Esophagus muscularis mucosa (tissue), 4 donors: Measurements from ENCODE around the gene ACAT2.

ENCODE experiments used
- EP300 ChIP-seq: sonication (generic); formaldehyde crosslinking; IDR thresholded peaks from one replicate; pipeline ENCODE4 v1.6.1; 2017; ENCODE audit warnings: antibody characterized with exemption
- POLR2A ChIP-seq: fragments of 450-650 bp; IDR thresholded peaks from one replicate; pipeline ENCODE4 v1.6.1; 2017; ENCODE audit warnings: antibody characterized with exemption, moderate library complexity, mild to moderate bottlenecking, low read depth
- POLR2AphosphoS5 ChIP-seq, 2 donors: sonication (generic); formaldehyde crosslinking; IDR thresholded peaks; one replicate each; pipeline ENCODE4 v1.6.1; 2017; ENCODE audit warnings: antibody characterized with exemption in 2 of 2
- TF ChIP-seq, protein P1 (sequence below), 3 experiments: fragments of 200-600 bp in 2 of 3; fragments of 450-650 bp in 1 of 3; sonication (generic) in 2 of 3; IDR thresholded peaks; one replicate each; pipeline ENCODE4 v1.5.1; 2017 to 2019; ENCODE audit warnings: antibody characterized with exemption in 3 of 3, mild to moderate bottlenecking in 2 of 3, moderate library complexity in 1 of 3

- TF ChIP-seq POLR2A (no peak), POLR2AphosphoS5 (IDR thresholded peaks at IDR 0.05) (no peak), EP300 (no peak)
- TF ChIP-seq, protein P1, sequence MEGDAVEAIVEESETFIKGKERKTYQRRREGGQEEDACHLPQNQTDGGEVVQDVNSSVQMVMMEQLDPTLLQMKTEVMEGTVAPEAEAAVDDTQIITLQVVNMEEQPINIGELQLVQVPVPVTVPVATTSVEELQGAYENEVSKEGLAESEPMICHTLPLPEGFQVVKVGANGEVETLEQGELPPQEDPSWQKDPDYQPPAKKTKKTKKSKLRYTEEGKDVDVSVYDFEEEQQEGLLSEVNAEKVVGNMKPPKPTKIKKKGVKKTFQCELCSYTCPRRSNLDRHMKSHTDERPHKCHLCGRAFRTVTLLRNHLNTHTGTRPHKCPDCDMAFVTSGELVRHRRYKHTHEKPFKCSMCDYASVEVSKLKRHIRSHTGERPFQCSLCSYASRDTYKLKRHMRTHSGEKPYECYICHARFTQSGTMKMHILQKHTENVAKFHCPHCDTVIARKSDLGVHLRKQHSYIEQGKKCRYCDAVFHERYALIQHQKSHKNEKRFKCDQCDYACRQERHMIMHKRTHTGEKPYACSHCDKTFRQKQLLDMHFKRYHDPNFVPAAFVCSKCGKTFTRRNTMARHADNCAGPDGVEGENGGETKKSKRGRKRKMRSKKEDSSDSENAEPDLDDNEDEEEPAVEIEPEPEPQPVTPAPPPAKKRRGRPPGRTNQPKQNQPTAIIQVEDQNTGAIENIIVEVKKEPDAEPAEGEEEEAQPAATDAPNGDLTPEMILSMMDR (IDR thresholded peaks at IDR 0.05): no peak
Observed at GRCh38 chr6:159715605-159716004, 46.2 kb upstream of the ACAT2 start.
